GM21526 (cell line): Measurements from ENCODE around the gene WHAMM.
"Not testable (repeated sequence)": the region's sequence is repeated elsewhere in the genome, so short reads cannot be mapped to it uniquely, and the experiment has no call there.

Experiments used
- ATAC-seq: cut with Tn5 transposase; IDR thresholded peaks from one replicate; pipeline ENCODE4 v1.9.1; 2021; ENCODE audit warnings: moderate library complexity; ENCODE audit not compliant: unreplicated experiment, low FRiP score

Gene WHAMM

GRCh38 chr15:82809308-82810060, at the start of gene WHAMM:
Gene WHAMM (plus strand): TSS chr15:82809628. CDS start chr15:82809727, 99 bp downstream.
- ATAC-seq = peak; percentile 84

GRCh38 chr15:82763361-82764116, 45.9 kb upstream of the WHAMM start:
- no peak for ATAC-seq

GRCh38 chr15:82764117-82764490, 45.3 kb upstream of the WHAMM start:
- no peak for ATAC-seq

GRCh38 chr15:82764740-82765139, 44.7 kb upstream of the WHAMM start:
- no peak for ATAC-seq

GRCh38 chr15:82766201-82766600, 43.2 kb upstream of the WHAMM start:
- ATAC-seq = not testable (repeated sequence)

GRCh38 chr15:82767163-82767829, 42.1 kb upstream of the WHAMM start:
- no peak for ATAC-seq

GRCh38 chr15:82768414-82769054, 40.9 kb upstream of the WHAMM start:
- no peak for ATAC-seq

GRCh38 chr15:82771789-82772607, 37.4 kb upstream of the WHAMM start:
- ATAC-seq = no peak

- ATAC-seq = no peak
Observed at GRCh38 chr15:82774496-82774895, 34.9 kb upstream of the WHAMM start.

- ATAC-seq = no peak
Observed at GRCh38 chr15:82778755-82779154, 30.7 kb upstream of the WHAMM start.

- no peak for ATAC-seq
Observed at GRCh38 chr15:82781349-82781748, 28.1 kb upstream of the WHAMM start.

GRCh38 chr15:82788496-82788895, 20.9 kb upstream of the WHAMM start:
- no peak for ATAC-seq

GRCh38 chr15:82789491-82789890, 19.9 kb upstream of the WHAMM start:
- ATAC-seq = no peak

- no peak for ATAC-seq
Observed at GRCh38 chr15:82790321-82790720, 19.1 kb upstream of the WHAMM start.

- no peak for ATAC-seq
Observed at GRCh38 chr15:82792068-82792467, 17.4 kb upstream of the WHAMM start.

GRCh38 chr15:82793737-82794136, 15.7 kb upstream of the WHAMM start:
- ATAC-seq = no peak

- no peak for ATAC-seq
Observed at GRCh38 chr15:82798104-82798503, 11.3 kb upstream of the WHAMM start.

GRCh38 chr15:82798531-82799166, 10.8 kb upstream of the WHAMM start:
- no peak for ATAC-seq

- no peak for ATAC-seq
Observed at GRCh38 chr15:82799183-82799841, 10.1 kb upstream of the WHAMM start.
